HEK293 (cell line): ENCODE data around the gene MARVELD1.

ENCODE experiments used
- CTCF ChIA-PET: fragments of 350-600 bp; formaldehyde crosslinking; extraction: SDS; loops from one replicate; lab custom pipeline; 2021; ENCODE audit warnings: antibody characterized with exemption; lab: Yijun Ruan, JAX
- POLR2A ChIA-PET: fragments of 300-600 bp; formaldehyde crosslinking; extraction: SDS; loops from one replicate; lab custom pipeline; 2020; ENCODE audit warnings: antibody characterized with exemption, inconsistent platforms; lab: Yijun Ruan, JAX
- H3K27ac ChIP-seq: fragments of 200-500 bp; sonication (Bioruptor generic); 2 replicates; pipeline ENCODE4 v1.5.1; 2014; ENCODE audit warnings: low read depth, low read length, control low read depth, inconsistent platforms; ENCODE audit errors: extremely low read depth
- H3K36me3 ChIP-seq, 2 experiments: fragments of 200-500 bp in 1 of 2; sonication (Bioruptor generic) in 1 of 2; 1 replicate in 1 of 2; 2 replicates in 1 of 2; pipeline ENCODE4 v1.5.1; 2014 to 2017; ENCODE audit warnings: inconsistent platforms in 2 of 2, low read length in 2 of 2; ENCODE audit not compliant: control insufficient read depth in 2 of 2, insufficient read depth in 1 of 2
- H3K4me1 ChIP-seq: fragments of 200-500 bp; sonication (Bioruptor generic); 2 replicates; pipeline ENCODE4 v1.5.1; 2014; ENCODE audit warnings: mild to moderate bottlenecking, low read length, inconsistent platforms; ENCODE audit not compliant: control insufficient read depth, insufficient read depth
- H3K4me3 ChIP-seq: 2 replicates; pipeline ENCODE4 v1.5.1; 2011; ENCODE audit warnings: low read depth, mild to moderate bottlenecking, control low read depth, low read length, moderate library complexity
- H3K9me3 ChIP-seq: fragments of 200-500 bp; sonication (Bioruptor generic); 2 replicates; pipeline ENCODE4 v1.5.1; 2014; ENCODE audit warnings: low read depth, low read length, inconsistent platforms; ENCODE audit not compliant: control insufficient read depth, insufficient read depth
- AEBP2 ChIP-seq: fragments of 450-650 bp; formaldehyde crosslinking; IDR thresholded peaks from 2 replicates; pipeline ENCODE4 v1.5.1; 2016; ENCODE audit warnings: missing biosample characterization, missing genetic modification characterization, borderline replicate concordance
- KLF16 ChIP-seq: fragments of 450-650 bp; formaldehyde crosslinking; IDR thresholded peaks from 2 replicates; pipeline ENCODE4 v1.5.1; 2017; ENCODE audit warnings: missing biosample characterization, missing genetic modification characterization
- OVOL3 ChIP-seq: fragments of 450-650 bp; formaldehyde crosslinking; IDR thresholded peaks from 2 replicates; pipeline ENCODE4 v1.5.1; 2016; ENCODE audit warnings: missing biosample characterization, missing genetic modification characterization
- REPIN1 ChIP-seq: fragments of 450-650 bp; formaldehyde crosslinking; IDR thresholded peaks from 2 replicates; pipeline ENCODE4 v1.5.1; 2017; ENCODE audit warnings: missing biosample characterization, missing genetic modification characterization, low read depth
- TCF7L2 ChIP-seq: IDR thresholded peaks from 2 replicates; pipeline ENCODE4 v1.6.1; 2011; ENCODE audit warnings: low read depth, mild to moderate bottlenecking, inconsistent platforms, low read length, moderate library complexity, borderline replicate concordance
- ZBTB17 ChIP-seq: fragments of 450-650 bp; formaldehyde crosslinking; IDR thresholded peaks from 2 replicates; pipeline ENCODE4 v1.5.1; 2016; ENCODE audit warnings: missing biosample characterization, missing genetic modification characterization
- ZBTB44 ChIP-seq: fragments of 450-650 bp; IDR thresholded peaks from 2 replicates; pipeline ENCODE4 v1.5.1; 2018; ENCODE audit warnings: missing biosample characterization, mild to moderate bottlenecking, missing genetic modification characterization
- ZFP3 ChIP-seq: fragments of 450-650 bp; formaldehyde crosslinking; IDR thresholded peaks from 2 replicates; pipeline ENCODE4 v1.5.1; 2016; ENCODE audit warnings: low read depth, missing biosample characterization, missing genetic modification characterization
- ZFP41 ChIP-seq: fragments of 450-650 bp; formaldehyde crosslinking; IDR thresholded peaks from 2 replicates; pipeline ENCODE4 v1.5.1; 2016; ENCODE audit warnings: missing biosample characterization, missing genetic modification characterization, borderline replicate concordance
- ZNF324 ChIP-seq: fragments of 450-650 bp; formaldehyde crosslinking; IDR thresholded peaks from 2 replicates; pipeline ENCODE4 v1.5.1; 2016; ENCODE audit warnings: missing biosample characterization, missing genetic modification characterization
- ZNF335 ChIP-seq: fragments of 450-650 bp; formaldehyde crosslinking; conservative IDR thresholded peaks from 2 replicates; pipeline ENCODE4 v1.5.1; 2016; ENCODE audit warnings: missing biosample characterization, missing genetic modification characterization
- ZNF37A ChIP-seq: fragments of 450-650 bp; IDR thresholded peaks from 2 replicates; pipeline ENCODE4 v1.5.1; 2018; ENCODE audit warnings: missing biosample characterization, missing genetic modification characterization
- ZNF549 ChIP-seq: fragments of 450-650 bp; IDR thresholded peaks from 2 replicates; pipeline ENCODE4 v1.5.1; 2018; ENCODE audit warnings: missing biosample characterization, missing genetic modification characterization, mild to moderate bottlenecking, inconsistent platforms, moderate library complexity
- ZNF600 ChIP-seq: fragments of 450-650 bp; formaldehyde crosslinking; IDR thresholded peaks from 2 replicates; pipeline ENCODE4 v1.5.1; 2016; ENCODE audit warnings: missing biosample characterization, missing genetic modification characterization
- ZNF626 ChIP-seq: fragments of 450-650 bp; sonication (Bioruptor Pico); formaldehyde crosslinking; IDR thresholded peaks from 2 replicates; pipeline ENCODE4 v1.5.1; 2018; ENCODE audit warnings: missing biosample characterization, missing genetic modification characterization, inconsistent platforms
- ZNF629 ChIP-seq: fragments of 450-650 bp; formaldehyde crosslinking; IDR thresholded peaks from 2 replicates; pipeline ENCODE4 v1.5.1; 2017; ENCODE audit warnings: missing biosample characterization, missing genetic modification characterization
- ZNF670 ChIP-seq: fragments of 450-650 bp; formaldehyde crosslinking; IDR thresholded peaks from 2 replicates; pipeline ENCODE4 v1.5.1; 2016; ENCODE audit warnings: missing biosample characterization, missing genetic modification characterization, low read depth
- ZNF707 ChIP-seq: fragments of 450-650 bp; formaldehyde crosslinking; IDR thresholded peaks from 2 replicates; pipeline ENCODE4 v1.5.1; 2016; ENCODE audit warnings: missing biosample characterization, missing genetic modification characterization
- ZSCAN16 ChIP-seq: fragments of 450-650 bp; formaldehyde crosslinking; IDR thresholded peaks from 2 replicates; pipeline ENCODE4 v1.5.1; 2016; ENCODE audit warnings: missing biosample characterization, missing genetic modification characterization
- TF ChIP-seq, protein P1 (sequence below): fragments of 450-650 bp; formaldehyde crosslinking; IDR thresholded peaks from 2 replicates; pipeline ENCODE4 v1.5.1; 2016; ENCODE audit warnings: missing biosample characterization, missing genetic modification characterization
- TF ChIP-seq, protein P2 (sequence below): fragments of 450-650 bp; formaldehyde crosslinking; IDR thresholded peaks from 2 replicates; pipeline ENCODE4 v1.5.1; 2017; ENCODE audit warnings: missing biosample characterization, missing genetic modification characterization
- TF ChIP-seq, protein P3 (sequence below): fragments of 450-650 bp; formaldehyde crosslinking; IDR thresholded peaks from 2 replicates; pipeline ENCODE4 v1.5.1; 2016; ENCODE audit warnings: missing biosample characterization, missing genetic modification characterization, low read depth

MARVELD1 gene

GRCh38 chr10:97687785-97688781 lies 25.4 kb upstream of the MARVELD1 start (continued):
- TF ChIP-seq, protein P1, sequence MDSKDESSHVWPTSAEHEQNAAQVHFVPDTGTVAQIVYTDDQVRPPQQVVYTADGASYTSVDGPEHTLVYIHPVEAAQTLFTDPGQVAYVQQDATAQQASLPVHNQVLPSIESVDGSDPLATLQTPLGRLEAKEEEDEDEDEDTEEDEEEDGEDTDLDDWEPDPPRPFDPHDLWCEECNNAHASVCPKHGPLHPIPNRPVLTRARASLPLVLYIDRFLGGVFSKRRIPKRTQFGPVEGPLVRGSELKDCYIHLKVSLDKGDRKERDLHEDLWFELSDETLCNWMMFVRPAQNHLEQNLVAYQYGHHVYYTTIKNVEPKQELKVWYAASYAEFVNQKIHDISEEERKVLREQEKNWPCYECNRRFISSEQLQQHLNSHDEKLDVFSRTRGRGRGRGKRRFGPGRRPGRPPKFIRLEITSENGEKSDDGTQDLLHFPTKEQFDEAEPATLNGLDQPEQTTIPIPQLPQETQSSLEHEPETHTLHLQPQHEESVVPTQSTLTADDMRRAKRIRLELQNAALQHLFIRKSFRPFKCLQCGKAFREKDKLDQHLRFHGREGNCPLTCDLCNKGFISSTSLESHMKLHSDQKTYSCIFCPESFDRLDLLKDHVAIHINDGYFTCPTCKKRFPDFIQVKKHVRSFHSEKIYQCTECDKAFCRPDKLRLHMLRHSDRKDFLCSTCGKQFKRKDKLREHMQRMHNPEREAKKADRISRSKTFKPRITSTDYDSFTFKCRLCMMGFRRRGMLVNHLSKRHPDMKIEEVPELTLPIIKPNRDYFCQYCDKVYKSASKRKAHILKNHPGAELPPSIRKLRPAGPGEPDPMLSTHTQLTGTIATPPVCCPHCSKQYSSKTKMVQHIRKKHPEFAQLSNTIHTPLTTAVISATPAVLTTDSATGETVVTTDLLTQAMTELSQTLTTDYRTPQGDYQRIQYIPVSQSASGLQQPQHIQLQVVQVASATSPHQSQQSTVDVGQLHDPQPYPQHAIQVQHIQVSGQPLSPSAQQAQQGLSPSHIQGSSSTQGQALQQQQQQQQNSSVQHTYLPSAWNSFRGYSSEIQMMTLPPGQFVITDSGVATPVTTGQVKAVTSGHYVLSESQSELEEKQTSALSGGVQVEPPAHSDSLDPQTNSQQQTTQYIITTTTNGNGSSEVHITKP (tag by site-specific recombination), result 0 out of 2 replicates have a peak, but pooled peaks have one; percentile 23
- TF ChIP-seq ZSCAN16 (tag by site-specific recombination), result no peak
- no peak for TF ChIP-seq REPIN1 (tag by site-specific recombination)
- no peak for TF ChIP-seq ZFP3
- no peak for TF ChIP-seq ZBTB44
- TF ChIP-seq ZFP41, result no peak
- peak; percentile 45; the same call in 1 of the 2 replicates for TF ChIP-seq ZNF629 (tag by site-specific recombination)
- TF ChIP-seq ZNF670 (tag by site-specific recombination), result no peak
- TF ChIP-seq AEBP2 (tag by site-specific recombination), result no peak
- no peak for TF ChIP-seq KLF16 (tag by site-specific recombination)
- peak; percentile 56; the same call in 1 of the 2 replicates for TF ChIP-seq ZNF600
- TF ChIP-seq TCF7L2, result no peak
- TF ChIP-seq ZNF335 (tag by site-specific recombination), result peak; percentile 41
- no peak for TF ChIP-seq OVOL3 (tag by site-specific recombination)
- no peak for TF ChIP-seq ZNF549 (tag by site-specific recombination)
- no peak for TF ChIP-seq ZNF707 (tag by site-specific recombination)
- TF ChIP-seq, protein P2, sequence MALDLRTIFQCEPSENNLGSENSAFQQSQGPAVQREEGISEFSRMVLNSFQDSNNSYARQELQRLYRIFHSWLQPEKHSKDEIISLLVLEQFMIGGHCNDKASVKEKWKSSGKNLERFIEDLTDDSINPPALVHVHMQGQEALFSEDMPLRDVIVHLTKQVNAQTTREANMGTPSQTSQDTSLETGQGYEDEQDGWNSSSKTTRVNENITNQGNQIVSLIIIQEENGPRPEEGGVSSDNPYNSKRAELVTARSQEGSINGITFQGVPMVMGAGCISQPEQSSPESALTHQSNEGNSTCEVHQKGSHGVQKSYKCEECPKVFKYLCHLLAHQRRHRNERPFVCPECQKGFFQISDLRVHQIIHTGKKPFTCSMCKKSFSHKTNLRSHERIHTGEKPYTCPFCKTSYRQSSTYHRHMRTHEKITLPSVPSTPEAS (tag by site-specific recombination), result no peak
- TF ChIP-seq, all 188 proteins: peak for 7

DNA sequence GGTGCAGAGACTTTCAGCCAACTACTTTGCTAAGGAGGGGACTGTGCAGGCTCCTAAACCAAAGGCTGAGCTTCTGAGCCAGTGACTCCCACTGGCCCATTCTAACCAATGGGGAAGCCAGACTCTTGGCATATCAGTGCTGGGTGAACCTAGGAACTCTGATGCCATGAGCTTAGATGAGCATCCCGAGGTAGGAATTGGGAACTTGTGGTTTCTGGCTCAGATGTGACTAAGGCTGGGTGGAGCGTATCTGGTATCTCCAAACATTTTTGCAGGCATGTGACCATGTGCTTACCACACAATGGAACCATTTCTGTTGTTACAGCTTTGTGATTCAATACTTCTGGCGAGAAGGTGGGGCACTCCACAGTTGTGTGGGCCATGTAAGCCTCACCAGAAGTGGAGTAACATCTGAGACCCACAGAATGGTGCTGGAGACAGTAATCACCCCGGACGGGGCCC lies 23.9 kb upstream of the MARVELD1 start:
- H3K4me1 ChIP-seq, result 0 out of 2 replicates have a peak, but pooled peaks cover 8% of the 10 kb centered on the region
- TF ChIP-seq AEBP2 (tag by site-specific recombination), result no peak
- TF ChIP-seq ZNF37A (tag by site-specific recombination), result no peak
- TF ChIP-seq ZNF626, result no peak
- TF ChIP-seq ZBTB17 (tag by site-specific recombination), result peak; percentile 91
- TF ChIP-seq, protein P3, sequence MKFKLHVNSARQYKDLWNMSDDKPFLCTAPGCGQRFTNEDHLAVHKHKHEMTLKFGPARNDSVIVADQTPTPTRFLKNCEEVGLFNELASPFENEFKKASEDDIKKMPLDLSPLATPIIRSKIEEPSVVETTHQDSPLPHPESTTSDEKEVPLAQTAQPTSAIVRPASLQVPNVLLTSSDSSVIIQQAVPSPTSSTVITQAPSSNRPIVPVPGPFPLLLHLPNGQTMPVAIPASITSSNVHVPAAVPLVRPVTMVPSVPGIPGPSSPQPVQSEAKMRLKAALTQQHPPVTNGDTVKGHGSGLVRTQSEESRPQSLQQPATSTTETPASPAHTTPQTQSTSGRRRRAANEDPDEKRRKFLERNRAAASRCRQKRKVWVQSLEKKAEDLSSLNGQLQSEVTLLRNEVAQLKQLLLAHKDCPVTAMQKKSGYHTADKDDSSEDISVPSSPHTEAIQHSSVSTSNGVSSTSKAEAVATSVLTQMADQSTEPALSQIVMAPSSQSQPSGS (tag by site-specific recombination), result no peak
- TF ChIP-seq ZBTB44, result no peak
- no peak for TF ChIP-seq ZNF324 (tag by site-specific recombination)

More for the DNA sequence above, 23.9 kb upstream of the MARVELD1 start:
- Histone ChIP-seq H3K27ac (no peak overlapping the region), H3K36me3 (no peaks in the 10 kb centered on the region), H3K9me3 (no peaks in the 10 kb centered on the region), H3K4me3 (no peak overlapping the region)
- ChIA-PET CTCF (interaction anchor here (0.6 to 5.6 kb wide), 5 partner anchors 12 to 178 kb away, joined by 5 to 30 read pairs (median 26); no protein-coding TSS in a partner anchor), POLR2A (interaction anchor here (1.1 to 1.4 kb wide), 2 partner anchors 12 to 47 kb away, joined by 3 read pairs; partner anchors contain the start of gene ZFYVE27)
